Stimulated activated CD4-positive, alpha-beta T cell treated with anti-CD3 and anti-CD28 coated beads, Interleukin-4, amount 100 ng/mL, for 4 hours (primary cell): ENCODE measurements around the gene LDB1.
A peak's percentile ranks its signal among the peaks of the same experiment; 100 is the strongest.

Experiments used
- DNase-seq, 2 experiments: peaks; one replicate each; pipeline ENCODE4 v3.0.0-alpha.2; 2020

The LDB1 gene, protein sequence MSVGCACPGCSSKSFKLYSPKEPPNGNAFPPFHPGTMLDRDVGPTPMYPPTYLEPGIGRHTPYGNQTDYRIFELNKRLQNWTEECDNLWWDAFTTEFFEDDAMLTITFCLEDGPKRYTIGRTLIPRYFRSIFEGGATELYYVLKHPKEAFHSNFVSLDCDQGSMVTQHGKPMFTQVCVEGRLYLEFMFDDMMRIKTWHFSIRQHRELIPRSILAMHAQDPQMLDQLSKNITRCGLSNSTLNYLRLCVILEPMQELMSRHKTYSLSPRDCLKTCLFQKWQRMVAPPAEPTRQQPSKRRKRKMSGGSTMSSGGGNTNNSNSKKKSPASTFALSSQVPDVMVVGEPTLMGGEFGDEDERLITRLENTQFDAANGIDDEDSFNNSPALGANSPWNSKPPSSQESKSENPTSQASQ

GRCh38 chr10:102120142-102120990 lies at the start of gene LDB1:
Gene LDB1 (minus strand): TSS chr10:102120368. CDS start chr10:102120110, 258 bp downstream.
- DNase-seq: peak; percentile 55 to 62

GRCh38 chr10:102167861-102168260 lies 47.7 kb upstream of the LDB1 start:
- DNase-seq: no peak

GRCh38 chr10:102163342-102163989 lies 43.3 kb upstream of the LDB1 start:
- DNase-seq: no peak

DNA sequence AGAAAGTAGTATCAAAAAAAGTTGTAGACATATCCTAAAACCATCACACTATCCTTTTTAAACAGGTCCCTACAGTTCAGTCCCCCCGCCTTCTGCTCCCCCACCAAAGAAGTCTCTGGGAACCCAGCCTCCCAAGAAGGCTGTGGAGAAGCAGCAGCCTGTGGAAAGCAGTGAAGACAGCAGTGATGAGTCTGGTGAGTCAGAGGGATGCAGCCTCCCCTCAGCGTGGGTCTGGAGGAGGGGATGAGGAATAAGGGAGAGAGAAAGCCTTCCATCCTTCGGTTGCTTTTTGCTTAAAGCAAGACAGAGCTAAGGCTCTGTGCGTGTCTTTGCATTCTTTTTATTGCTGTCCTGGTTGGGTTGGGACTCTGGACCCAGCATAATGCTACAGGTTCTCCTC lies 39.7 kb upstream of the LDB1 start:
- no peak for DNase-seq

DNA sequence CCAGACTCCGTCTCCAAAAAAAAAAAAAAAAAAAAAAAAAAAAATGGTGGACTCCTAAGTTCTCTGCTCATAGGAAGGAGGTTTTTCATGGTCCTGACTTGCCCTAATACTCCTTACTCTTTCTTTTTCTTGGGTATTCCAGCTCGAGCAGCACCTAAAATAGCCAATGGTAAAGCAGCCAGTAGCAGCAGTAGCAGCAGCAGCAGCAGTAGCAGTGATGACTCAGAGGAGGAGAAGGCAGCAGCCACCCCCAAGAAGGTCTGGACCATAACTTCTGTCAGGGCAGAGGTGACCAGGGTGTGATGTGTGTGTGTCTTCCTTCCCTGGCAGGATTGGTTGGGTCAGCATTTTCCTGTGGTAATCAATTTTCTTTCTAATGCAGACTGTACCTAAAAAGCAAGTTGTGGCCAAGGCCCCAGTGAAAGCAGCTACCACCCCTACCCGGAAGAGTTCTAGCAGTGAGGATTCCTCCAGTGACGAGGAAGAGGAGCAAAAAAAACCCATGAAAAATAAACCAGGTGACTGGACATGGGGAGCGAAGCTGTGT lies 39.0 kb upstream of the LDB1 start:
- no peak for DNase-seq

GRCh38 chr10:102157224-102157623 lies 37.1 kb upstream of the LDB1 start:
- no peak for DNase-seq

GRCh38 chr10:102154466-102155116 lies 34.4 kb upstream of the LDB1 start:
- no peak for DNase-seq

DNA sequence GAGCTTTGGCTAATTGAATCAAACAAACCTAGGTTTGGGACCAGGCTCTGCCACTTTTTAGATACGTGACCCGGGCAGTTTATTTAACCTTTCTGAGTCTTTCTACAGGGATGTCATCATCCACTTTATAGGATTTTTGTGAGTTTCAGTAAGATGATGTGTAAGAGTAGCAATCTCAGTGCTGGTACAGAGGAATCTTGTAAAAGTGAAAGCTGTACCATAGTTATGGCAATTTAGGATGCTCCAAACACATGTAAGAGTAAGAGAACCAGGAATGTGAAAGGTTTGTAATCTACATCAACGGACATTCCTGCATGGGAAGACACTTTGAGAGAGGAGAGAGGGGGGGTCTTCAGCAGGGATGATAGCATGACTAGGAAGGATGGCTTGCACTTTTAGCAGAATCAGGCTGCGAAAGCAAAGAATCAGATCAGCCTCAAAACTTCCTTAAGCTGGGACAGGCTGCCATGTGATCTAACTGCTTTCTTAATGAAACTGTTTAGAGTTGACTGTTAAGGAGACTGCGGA lies 33.0 kb upstream of the LDB1 start:
- no peak for DNase-seq

DNA sequence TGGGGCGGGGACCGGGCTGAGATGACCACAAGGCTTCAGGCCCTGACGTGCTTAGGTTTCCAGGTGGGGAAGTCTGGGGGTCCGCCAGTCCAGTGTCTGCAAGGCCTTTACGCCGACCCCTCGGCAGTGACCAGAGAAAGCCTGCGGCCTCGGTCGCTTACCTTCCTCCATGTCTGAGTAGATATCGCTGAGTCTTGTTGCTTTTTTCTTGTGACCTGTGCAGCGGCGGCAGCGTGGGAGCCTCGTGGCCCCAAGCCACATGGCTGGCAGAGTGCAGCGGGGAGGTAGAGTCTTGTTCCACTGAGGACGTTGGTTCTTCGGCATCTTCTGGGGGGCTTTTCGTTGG lies 32.4 kb upstream of the LDB1 start:
- peak; percentile 56 to 62 for DNase-seq

- DNase-seq: peak; percentile 99 to 100
Observed at GRCh38 chr10:102151774-102152544, 31.8 kb upstream of the LDB1 start, which contains the start of gene NOLC1. Gene NOLC1 (plus strand): TSS chr10:102152389. CDS start chr10:102152411, 22 bp downstream.

GRCh38 chr10:102150970-102151773 lies 31.0 kb upstream of the LDB1 start:
- no peak for DNase-seq

- DNase-seq: no peak
Observed at GRCh38 chr10:102148275-102148674, 28.1 kb upstream of the LDB1 start.

- no peak for DNase-seq
Observed at GRCh38 chr10:102147561-102147960, 27.4 kb upstream of the LDB1 start.

GRCh38 chr10:102146971-102147428 lies 26.8 kb upstream of the LDB1 start:
- no peak for DNase-seq

DNA sequence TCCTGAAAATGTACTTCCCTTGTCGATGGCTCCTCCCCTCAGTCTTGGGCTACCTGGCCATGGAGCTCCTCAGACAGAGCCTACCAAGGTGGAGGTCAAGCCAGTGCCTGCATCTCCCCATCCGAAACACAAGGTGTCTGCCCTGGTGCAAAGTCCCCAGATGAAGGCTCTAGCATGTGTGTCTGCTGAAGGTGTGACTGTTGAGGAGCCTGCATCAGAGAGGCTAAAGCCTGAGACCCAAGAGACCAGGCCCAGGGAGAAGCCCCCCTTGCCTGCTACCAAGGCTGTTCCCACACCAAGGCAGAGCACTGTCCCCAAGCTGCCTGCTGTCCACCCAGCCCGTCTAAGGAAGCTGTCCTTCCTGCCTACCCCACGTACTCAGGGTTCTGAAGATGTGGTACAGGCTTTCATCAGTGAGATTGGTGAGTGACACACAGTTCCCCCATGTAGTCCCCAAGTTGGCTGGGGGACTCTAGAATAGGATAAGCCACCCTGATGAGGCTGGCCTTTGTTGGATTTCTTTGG lies 21.5 kb upstream of the LDB1 start:
- DNase-seq: no peak

GRCh38 chr10:102140913-102141540 lies 20.9 kb upstream of the LDB1 start:
- no peak for DNase-seq

DNA sequence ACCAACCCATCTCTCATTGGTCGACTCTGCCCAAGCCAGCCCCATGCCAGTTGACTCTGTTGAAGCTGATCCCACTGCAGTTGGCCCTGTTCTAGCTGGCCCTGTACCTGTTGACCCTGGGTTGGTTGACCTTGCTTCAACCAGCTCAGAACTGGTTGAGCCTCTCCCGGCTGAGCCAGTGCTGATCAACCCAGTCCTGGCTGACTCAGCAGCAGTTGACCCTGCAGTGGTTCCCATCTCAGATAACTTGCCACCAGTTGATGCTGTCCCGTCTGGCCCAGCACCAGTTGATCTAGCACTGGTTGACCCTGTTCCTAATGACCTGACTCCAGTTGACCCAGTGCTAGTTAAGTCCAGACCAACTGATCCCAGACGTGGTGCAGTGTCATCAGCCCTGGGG lies 20.1 kb upstream of the LDB1 start:
- DNase-seq: no peak

DNA sequence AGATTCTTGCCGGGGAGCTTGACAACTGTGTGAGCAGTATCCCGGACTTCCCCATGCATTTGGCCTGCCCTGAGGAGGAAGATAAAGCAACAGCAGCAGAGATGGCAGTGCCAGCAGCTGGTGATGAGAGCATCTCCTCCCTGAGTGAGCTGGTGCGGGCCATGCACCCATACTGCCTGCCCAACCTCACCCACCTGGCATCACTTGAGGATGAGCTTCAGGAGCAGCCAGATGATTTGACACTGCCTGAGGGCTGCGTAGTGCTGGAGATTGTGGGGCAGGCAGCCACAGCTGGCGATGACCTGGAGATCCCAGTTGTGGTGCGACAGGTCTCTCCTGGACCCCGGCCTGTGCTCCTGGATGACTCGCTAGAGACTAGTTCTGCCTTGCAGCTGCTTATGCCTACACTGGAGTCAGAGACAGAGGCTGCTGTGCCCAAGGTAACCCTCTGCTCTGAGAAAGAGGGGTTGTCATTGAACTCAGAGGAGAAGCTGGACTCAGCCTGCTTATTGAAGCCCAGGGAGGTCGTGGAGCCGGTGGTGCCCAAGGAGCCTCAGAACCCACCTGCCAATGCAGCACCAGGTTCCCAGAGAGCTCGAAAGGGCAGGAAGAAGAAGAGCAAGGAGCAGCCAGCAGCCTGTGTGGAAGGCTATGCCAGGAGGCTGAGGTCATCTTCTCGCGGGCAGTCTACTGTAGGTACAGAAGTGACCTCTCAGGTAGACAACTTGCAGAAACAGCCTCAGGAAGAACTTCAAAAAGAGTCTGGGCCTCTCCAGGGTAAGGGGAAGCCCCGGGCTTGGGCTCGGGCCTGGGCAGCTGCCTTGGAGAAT lies 19.3 kb upstream of the LDB1 start:
- no peak for DNase-seq
